Stimulated activated naive CD8-positive, alpha-beta T cell treated with anti-CD3 and anti-CD28 coated beads, Interleukin-15, Interleukin-2, amounts not matched to agents 100 U/mL and 50 U/mL, for 24 hours (primary cell): ENCODE results near the gene TPD52L2.
"Not testable (repeated sequence)": the region's sequence is repeated elsewhere in the genome, so short reads cannot be mapped to it uniquely, and the experiment has no call there.

Source experiments
- ATAC-seq: fragments of 150-1000 bp; cut with Tn5 transposase; one replicate; pipeline ENCODE4 v1.10.0; 2021
- DNase-seq: peaks from one replicate; pipeline ENCODE4 v3.0.0; 2021

The TPD52L2 gene

GRCh38 chr20:63835021-63835858 lies 29.8 kb upstream of the TPD52L2 start:
- no peak for ATAC-seq
- no peak for DNase-seq

GRCh38 chr20:63836458-63837344 lies 28.4 kb upstream of the TPD52L2 start:
- ATAC-seq = no peak
- no peak for DNase-seq

- ATAC-seq (no peak), DNase-seq (no peak)
These were observed 27.6 kb upstream of the TPD52L2 start for GRCh38 chr20:63837479-63837878.

- no peak for DNase-seq
- ATAC-seq = no peak
These were observed 25.4 kb upstream of the TPD52L2 start for GRCh38 chr20:63839620-63840019.

GRCh38 chr20:63840405-63840828 lies 24.7 kb upstream of the TPD52L2 start:
- no peak for ATAC-seq
- no peak for DNase-seq

- no peak for ATAC-seq
- DNase-seq = no peak
These were observed 22.8 kb upstream of the TPD52L2 start for GRCh38 chr20:63842258-63842657.

- ATAC-seq = no peak
These were observed 21.8 kb upstream of the TPD52L2 start for GRCh38 chr20:63843222-63843621.

GRCh38 chr20:63843778-63844177 lies 21.3 kb upstream of the TPD52L2 start:
- no peak for DNase-seq
- no peak for ATAC-seq

More at GRCh38 chr20:63843222-63843621, 21.8 kb upstream of the TPD52L2 start:
- DNase-seq = no peak

GRCh38 chr20:63844511-63844991 lies 20.5 kb upstream of the TPD52L2 start:
- DNase-seq = no peak
- ATAC-seq = no peak

- DNase-seq = no peak
- no peak for ATAC-seq
These were observed 18.8 kb upstream of the TPD52L2 start for GRCh38 chr20:63846128-63846771.

GRCh38 chr20:63846888-63847236 lies 18.2 kb upstream of the TPD52L2 start:
- DNase-seq = no peak
- no peak for ATAC-seq

- ATAC-seq (no peak), DNase-seq (no peak)
These were observed 17.6 kb upstream of the TPD52L2 start for GRCh38 chr20:63847237-63848002.

GRCh38 chr20:63848003-63848911 lies 16.8 kb upstream of the TPD52L2 start:
- no peak for ATAC-seq
- no peak for DNase-seq

GRCh38 chr20:63850689-63851547 lies 14.2 kb upstream of the TPD52L2 start:
- peak; percentile 83 for ATAC-seq

GRCh38 chr20:63851548-63851943 lies 13.5 kb upstream of the TPD52L2 start:
- not testable (repeated sequence) for DNase-seq, ATAC-seq

More at GRCh38 chr20:63850689-63851547, 14.2 kb upstream of the TPD52L2 start:
- DNase-seq = peak; percentile 63

GRCh38 chr20:63853733-63854068 lies 11.4 kb upstream of the TPD52L2 start:
- not testable (repeated sequence) for DNase-seq, ATAC-seq

GRCh38 chr20:63854069-63854765 lies 10.9 kb upstream of the TPD52L2 start:
- ATAC-seq (no peak), DNase-seq (no peak)

GRCh38 chr20:63854766-63855362 lies 10.2 kb upstream of the TPD52L2 start:
- ATAC-seq (no peak), DNase-seq (no peak)
